A549 (cell line): ENCODE measurements around the gene TRIM54. TPM values are rescaled to one million over a fixed set of nuclear protein-coding genes. Genes with fewer than 3 reads are reported as not detected.

Source experiments
- ATAC-seq, 2 experiments: fragments of 200-7000 bp in 1 of 2; fragments of >200 bp in 1 of 2; cut with Nextera tagmentation in 1 of 2; cut with Tn5 transposase in 1 of 2; 3 replicates each; pipeline versions ENCODE4 v1.8.0 to v1.9.1; 2018 to 2020; ENCODE audit warnings: mild to moderate bottlenecking in 1 of 2, moderate library complexity in 1 of 2
- CTCF ChIA-PET: fragments of 300-600 bp; sonication (Branson Sonifier 250); formaldehyde crosslinking; extraction: SDS; loops from one replicate; lab custom pipeline; 2021; ENCODE audit warnings: antibody characterized with exemption, inconsistent platforms; lab: Yijun Ruan, JAX
- POLR2A ChIA-PET: fragments of 350-600 bp; formaldehyde crosslinking; extraction: SDS; loops from one replicate; lab custom pipeline; 2021; ENCODE audit warnings: antibody characterized with exemption, inconsistent platforms; lab: Yijun Ruan, JAX
- DNase-seq, 2 experiments: peaks; one replicate each; pipeline versions ENCODE4 v3.0.0 to v3.0.0-alpha.2; 2011 to 2016; ENCODE audit warnings: low read depth in 1 of 2, low spot score in 1 of 2
- FAIRE-seq: peaks from 2 replicates; lab custom pipeline; 2011; peaks lifted over from hg19 to GRCh38; lab: Jason Lieb, UNC
- H3K27ac ChIP-seq, 2 experiments: fragments of >200 bp; sonication (Bioruptor Twin); formaldehyde crosslinking; 3 replicates each; pipeline ENCODE4 v1.5.1; 2016 to 2017
- H3K4me1 ChIP-seq: fragments of >200 bp; sonication (Bioruptor Twin); formaldehyde crosslinking; 3 replicates; pipeline ENCODE4 v1.6.1; 2016
- H3K4me2 ChIP-seq: fragments of >200 bp; sonication (Bioruptor Twin); formaldehyde crosslinking; 3 replicates; pipeline ENCODE4 v1.6.1; 2016
- H3K4me3 ChIP-seq: fragments of >200 bp; sonication (Bioruptor Twin); formaldehyde crosslinking; 3 replicates; pipeline ENCODE4 v1.5.1; 2016
- H3K9me3 ChIP-seq: fragments of >200 bp; sonication (Bioruptor Twin); formaldehyde crosslinking; 3 replicates; pipeline ENCODE4 v1.6.1; 2016
- CHD2 ChIP-seq: fragments of 150-350 bp; IDR thresholded peaks from 2 replicates; pipeline ENCODE4 v1.6.1; 2014; ENCODE audit warnings: low read length; ENCODE audit not compliant: partially characterized antibody
- EHF ChIP-seq: fragments of 250-450 bp; sonication (Bioruptor Pico); IDR thresholded peaks from 2 replicates; pipeline ENCODE4 v1.5.0; 2020; ENCODE audit warnings: mild to moderate bottlenecking
- EP300 ChIP-seq, 2 experiments: fragments of >200 bp; sonication (Bioruptor Twin); formaldehyde crosslinking; IDR thresholded peaks; 2 replicates in 1 of 2; 3 replicates in 1 of 2; pipeline ENCODE4 v1.6.1; 2016 to 2017
- FOSL2 ChIP-seq, 2 experiments: fragments of 450-650 bp in 1 of 2; fragments of >200 bp in 1 of 2; sonication (Bioruptor Twin) in 1 of 2; formaldehyde crosslinking; IDR thresholded peaks; 2 replicates each; pipeline versions ENCODE4 v1.5.0 to v1.6.1; 2016 to 2020; ENCODE audit warnings: mild to moderate bottlenecking in 1 of 2, moderate library complexity in 1 of 2
- HEYL ChIP-seq: fragments of 250-450 bp; sonication (Bioruptor Pico); IDR thresholded peaks from 2 replicates; pipeline ENCODE4 v1.8.0; 2021; ENCODE audit warnings: mild to moderate bottlenecking, moderate library complexity
- HOXB5 ChIP-seq: fragments of 250-450 bp; sonication (Bioruptor Pico); IDR thresholded peaks from 2 replicates; pipeline ENCODE4 v1.5.0; 2020; ENCODE audit warnings: mild to moderate bottlenecking, moderate library complexity
- KDM5A ChIP-seq: fragments of 200-600 bp; sonication (generic); IDR thresholded peaks from 2 replicates; pipeline ENCODE4 v1.6.1; 2016; ENCODE audit warnings: antibody characterized with exemption, mild to moderate bottlenecking
- NPAS2 ChIP-seq: fragments of 250-450 bp; sonication (Bioruptor Pico); IDR thresholded peaks from 2 replicates; pipeline ENCODE4 v1.8.0; 2022; ENCODE audit warnings: mild to moderate bottlenecking, moderate library complexity, borderline replicate concordance
- PBX3 ChIP-seq: IDR thresholded peaks from 2 replicates; pipeline ENCODE4 v1.6.1; 2012
- PHF8 ChIP-seq: fragments of 200-600 bp; sonication (generic); IDR thresholded peaks from 2 replicates; pipeline ENCODE4 v1.6.1; 2016; ENCODE audit warnings: low read depth, mild to moderate bottlenecking, antibody characterized with exemption, moderate library complexity, borderline replicate concordance
- RAD21 ChIP-seq, 2 experiments: fragments of >200 bp in 1 of 2; sonication (Bioruptor Twin) in 1 of 2; formaldehyde crosslinking in 1 of 2; IDR thresholded peaks in 1 of 2; conservative IDR thresholded peaks in 1 of 2; 2 replicates in 1 of 2; 3 replicates in 1 of 2; pipeline ENCODE4 v1.6.1; 2012 to 2018; ENCODE audit warnings: inconsistent platforms in 1 of 2
- SMC3 ChIP-seq: fragments of >200 bp; sonication (Bioruptor Twin); formaldehyde crosslinking; IDR thresholded peaks from 3 replicates; pipeline ENCODE4 v1.6.1; 2018; ENCODE audit warnings: inconsistent platforms
- TFCP2L1 ChIP-seq: fragments of 250-450 bp; sonication (Bioruptor Pico); IDR thresholded peaks from 2 replicates; pipeline ENCODE4 v1.5.0; 2021; ENCODE audit warnings: mild to moderate bottlenecking
- ZFP36 ChIP-seq: fragments of 450-650 bp; IDR thresholded peaks from 2 replicates; pipeline ENCODE4 v1.6.1; 2014; ENCODE audit warnings: borderline replicate concordance; ENCODE audit not compliant: partially characterized antibody
- WGBS: methylation state at CpG from one replicate; pipeline ENCODE4 v1.1.6; 2017; ENCODE audit errors: missing lambda C conversion rate; 5-methylcytosine and 5-hydroxymethylcytosine counted together
- polyA plus RNA-seq, 4 experiments: library from polyadenylated mRNA; depleted of rRNA in 3 of 4; stranded (reverse); fragments of >200 nt; fragmentation: RNase III in 1 of 4; extraction: RNeasy Plus Mini Kit Qiagen cat#74134 plus additional on column Dnase treatment in 1 of 4; gene quantifications; 2 replicates in 3 of 4; 3 replicates in 1 of 4; pipeline ENCODE4 v1.2.3, GENCODE V29; 2011 to 2017
- TF ChIP-seq, protein P1 (sequence below): fragments of 250-450 bp; sonication (Bioruptor Pico); IDR thresholded peaks from 2 replicates; pipeline ENCODE4 v1.5.0; 2020; ENCODE audit warnings: low read depth, mild to moderate bottlenecking, moderate library complexity
- TF ChIP-seq, protein P2 (sequence below): fragments of >200 bp; sonication (Bioruptor Twin); formaldehyde crosslinking; IDR thresholded peaks from 3 replicates; pipeline ENCODE4 v1.5.1; 2016
- TF ChIP-seq, protein P3 (sequence below): IDR thresholded peaks from 2 replicates; pipeline ENCODE4 v1.6.1; 2012; ENCODE audit warnings: low read depth, borderline replicate concordance

Gene TRIM54
- polyA plus RNA-seq, 2 of the 4 experiments (the other 2 are of a cell fraction): 0.13 to 0.14 TPM

GRCh38 chr2:27249159-27249890 lies 32.9 kb upstream of the TRIM54 start:
- Histone ChIP-seq H3K9me3 (no peaks in the 10 kb centered on the region), H3K4me1 (peaks cover 15% of the 10 kb centered on the region), H3K4me3 (no peak overlapping the region), H3K4me2 (no peak overlapping the region)
- peak; percentile 20 to 25; a peak in 4 of 6 replicates for ATAC-seq
- TF ChIP-seq KDM5A (no peak), PBX3 (no peak), FOSL2 (IDR thresholded peaks at IDR 0.05) (no peak), FOSL2 (CRISPR knock-in tag; IDR thresholded peaks at IDR 0.05) (no peak), EP300 (IDR thresholded peaks at IDR 0.05) (no peak), SMC3 (no peak), ZFP36 (no peak), HEYL (CRISPR knock-in tag) (no peak), EHF (CRISPR knock-in tag) (no peak), TFCP2L1 (CRISPR knock-in tag) (no peak), NPAS2 (CRISPR knock-in tag) (no peak)
- TF ChIP-seq, protein P1, sequence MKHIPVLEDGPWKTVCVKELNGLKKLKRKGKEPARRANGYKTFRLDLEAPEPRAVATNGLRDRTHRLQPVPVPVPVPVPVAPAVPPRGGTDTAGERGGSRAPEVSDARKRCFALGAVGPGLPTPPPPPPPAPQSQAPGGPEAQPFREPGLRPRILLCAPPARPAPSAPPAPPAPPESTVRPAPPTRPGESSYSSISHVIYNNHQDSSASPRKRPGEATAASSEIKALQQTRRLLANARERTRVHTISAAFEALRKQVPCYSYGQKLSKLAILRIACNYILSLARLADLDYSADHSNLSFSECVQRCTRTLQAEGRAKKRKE (CRISPR knock-in tag): no peak
- TF ChIP-seq, all 56 proteins: peak for 0
- POLR2A ChIA-PET: interaction anchor here (1.3 kb wide), 1 partner anchor 54 kb away, joined by 8 read pairs; no protein-coding TSS in a partner anchor
- FAIRE-seq (no peak), DNase-seq (no peak)
- H3K27ac ChIP-seq: peak overlapping the region in 1 of 2 experiments; percentile 62; a peak in 2 of 6 replicates
- CTCF ChIA-PET: interaction anchor here (0.8 to 16.3 kb wide), 25 partner anchors 8 to 162 kb away, joined by 3 to 205 read pairs (median 4); partner anchors contain the start of genes DNAJC5G, KHK, SLC30A3 and TRIM54
- 53% methylated on average over 12 of the region's 12 CpGs for WGBS

- WGBS: 38% methylated on average over 18 of the region's 22 CpGs
- H3K4me3 ChIP-seq: no peak overlapping the region
- ATAC-seq (peak; percentile 71 to 87), FAIRE-seq (no peak), DNase-seq (peak; percentile 65 to 79)
- CTCF ChIA-PET: interaction anchor here (0.8 to 16.3 kb wide), 26 partner anchors 9 to 156 kb away, joined by 3 to 205 read pairs (median 5); partner anchors contain the start of genes DNAJC5G and TRIM54
- peaks cover 15% of the 10 kb centered on the region for H3K4me1 ChIP-seq
- peak overlapping the region; percentile 11 to 62; a peak in 3 of 6 replicates for H3K27ac ChIP-seq
- no peaks in the 10 kb centered on the region for H3K9me3 ChIP-seq
- no peak for TF ChIP-seq TFCP2L1 (CRISPR knock-in tag)
- no peak for TF ChIP-seq HOXB5
- no peak for TF ChIP-seq PHF8
- no peak for TF ChIP-seq KDM5A
- TF ChIP-seq, protein P2, sequence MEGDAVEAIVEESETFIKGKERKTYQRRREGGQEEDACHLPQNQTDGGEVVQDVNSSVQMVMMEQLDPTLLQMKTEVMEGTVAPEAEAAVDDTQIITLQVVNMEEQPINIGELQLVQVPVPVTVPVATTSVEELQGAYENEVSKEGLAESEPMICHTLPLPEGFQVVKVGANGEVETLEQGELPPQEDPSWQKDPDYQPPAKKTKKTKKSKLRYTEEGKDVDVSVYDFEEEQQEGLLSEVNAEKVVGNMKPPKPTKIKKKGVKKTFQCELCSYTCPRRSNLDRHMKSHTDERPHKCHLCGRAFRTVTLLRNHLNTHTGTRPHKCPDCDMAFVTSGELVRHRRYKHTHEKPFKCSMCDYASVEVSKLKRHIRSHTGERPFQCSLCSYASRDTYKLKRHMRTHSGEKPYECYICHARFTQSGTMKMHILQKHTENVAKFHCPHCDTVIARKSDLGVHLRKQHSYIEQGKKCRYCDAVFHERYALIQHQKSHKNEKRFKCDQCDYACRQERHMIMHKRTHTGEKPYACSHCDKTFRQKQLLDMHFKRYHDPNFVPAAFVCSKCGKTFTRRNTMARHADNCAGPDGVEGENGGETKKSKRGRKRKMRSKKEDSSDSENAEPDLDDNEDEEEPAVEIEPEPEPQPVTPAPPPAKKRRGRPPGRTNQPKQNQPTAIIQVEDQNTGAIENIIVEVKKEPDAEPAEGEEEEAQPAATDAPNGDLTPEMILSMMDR: peak; percentile 84
- TF ChIP-seq RAD21 (conservative IDR thresholded peaks at IDR 0.05 in 1 of 2, IDR thresholded peaks at IDR 0.05 in 1 of 2): peak; percentile 89 to 91
- peak; percentile 75 for TF ChIP-seq SMC3
- TF ChIP-seq, protein P3, sequence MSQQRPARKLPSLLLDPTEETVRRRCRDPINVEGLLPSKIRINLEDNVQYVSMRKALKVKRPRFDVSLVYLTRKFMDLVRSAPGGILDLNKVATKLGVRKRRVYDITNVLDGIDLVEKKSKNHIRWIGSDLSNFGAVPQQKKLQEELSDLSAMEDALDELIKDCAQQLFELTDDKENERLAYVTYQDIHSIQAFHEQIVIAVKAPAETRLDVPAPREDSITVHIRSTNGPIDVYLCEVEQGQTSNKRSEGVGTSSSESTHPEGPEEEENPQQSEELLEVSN: 0 out of 2 replicates have a peak, but pooled peaks have one; percentile 19
- TF ChIP-seq CHD2: no peak
- POLR2A ChIA-PET: no interaction called here
- peak overlapping the region; percentile 24; the same call in 2 of the 3 replicates for H3K4me2 ChIP-seq
These were observed 32.2 kb upstream of the TRIM54 start for GRCh38 chr2:27249891-27250651.
